Upper lobe of left lung (tissue), 4 donors: ENCODE results near the gene ROBO1.

Experiments
- POLR2A ChIP-seq, 4 donors: fragments of 450-650 bp; IDR thresholded peaks; one replicate each; pipeline ENCODE4 v1.5.1; 2016 to 2017; ENCODE audit warnings: antibody characterized with exemption in 4 of 4, mild to moderate bottlenecking in 2 of 4
- TF ChIP-seq, protein P1 (sequence below), 6 experiments: fragments of 450-650 bp in 4 of 6; fragments of 200-600 bp in 2 of 6; sonication (generic) in 2 of 6; IDR thresholded peaks; one replicate each; pipeline ENCODE4 v1.5.1; 2016 to 2019; ENCODE audit warnings: antibody characterized with exemption in 6 of 6

DNA sequence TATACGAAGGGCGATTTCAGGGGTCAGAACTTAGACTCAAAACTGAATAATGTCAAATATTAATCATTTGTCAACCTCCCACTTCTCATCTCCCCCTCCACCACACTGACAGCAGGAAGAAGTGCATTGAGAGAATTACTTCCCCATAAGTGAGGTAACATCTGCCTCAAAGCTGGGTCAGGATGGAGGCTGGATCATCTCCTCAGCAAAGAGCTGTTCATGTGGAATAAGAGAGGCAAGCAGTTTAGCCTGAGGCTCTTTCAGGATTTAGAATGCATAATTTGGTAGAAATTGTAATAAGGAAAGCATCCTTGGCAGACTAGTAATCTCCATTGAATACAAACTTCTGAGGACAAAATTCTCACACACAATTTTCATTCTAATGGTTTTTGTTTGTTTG lies 512.1 kb downstream of the ROBO1 start:
- TF ChIP-seq, protein P1, sequence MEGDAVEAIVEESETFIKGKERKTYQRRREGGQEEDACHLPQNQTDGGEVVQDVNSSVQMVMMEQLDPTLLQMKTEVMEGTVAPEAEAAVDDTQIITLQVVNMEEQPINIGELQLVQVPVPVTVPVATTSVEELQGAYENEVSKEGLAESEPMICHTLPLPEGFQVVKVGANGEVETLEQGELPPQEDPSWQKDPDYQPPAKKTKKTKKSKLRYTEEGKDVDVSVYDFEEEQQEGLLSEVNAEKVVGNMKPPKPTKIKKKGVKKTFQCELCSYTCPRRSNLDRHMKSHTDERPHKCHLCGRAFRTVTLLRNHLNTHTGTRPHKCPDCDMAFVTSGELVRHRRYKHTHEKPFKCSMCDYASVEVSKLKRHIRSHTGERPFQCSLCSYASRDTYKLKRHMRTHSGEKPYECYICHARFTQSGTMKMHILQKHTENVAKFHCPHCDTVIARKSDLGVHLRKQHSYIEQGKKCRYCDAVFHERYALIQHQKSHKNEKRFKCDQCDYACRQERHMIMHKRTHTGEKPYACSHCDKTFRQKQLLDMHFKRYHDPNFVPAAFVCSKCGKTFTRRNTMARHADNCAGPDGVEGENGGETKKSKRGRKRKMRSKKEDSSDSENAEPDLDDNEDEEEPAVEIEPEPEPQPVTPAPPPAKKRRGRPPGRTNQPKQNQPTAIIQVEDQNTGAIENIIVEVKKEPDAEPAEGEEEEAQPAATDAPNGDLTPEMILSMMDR (IDR thresholded peaks at IDR 0.05), result no peak
- no peak for TF ChIP-seq POLR2A (IDR thresholded peaks at IDR 0.05)
